HepG2 (cell line): ENCODE measurements around the gene LCORL. TPM values are rescaled to one million over a fixed set of nuclear protein-coding genes. Genes with fewer than 3 reads are reported as not detected.

Experiments
- ATAC-seq: fragments of 200-7000 bp; cut with Tn5 transposase; 3 replicates; pipeline ENCODE4 v1.9.1; 2020; ENCODE audit warnings: mild to moderate bottlenecking, moderate library complexity
- BruUV-seq: library from RNA; stranded (reverse); fragments of 400-500 nt; replicated peaks from 2 replicates; lab custom pipeline; 2021; lab: Mats Ljungman, UMichigan
- CTCF ChIA-PET: fragments of 300-600 bp; formaldehyde crosslinking; extraction: SDS; loops from one replicate; lab custom pipeline; 2021; ENCODE audit warnings: low total read pairs, inconsistent platforms, low intra/inter-chr PET ratio; lab: Yijun Ruan, JAX
- POLR2A ChIA-PET: fragments of 350-600 bp; sonication (Branson Sonifier 250); formaldehyde crosslinking; loops from one replicate; lab custom pipeline; 2020; ENCODE audit warnings: antibody characterized with exemption, inconsistent platforms; lab: Yijun Ruan, JAX
- DNase-seq: peaks from one replicate; pipeline ENCODE4 v3.0.0-alpha.2; 2015; ENCODE audit warnings: low spot score
- FAIRE-seq: peaks from 3 replicates; lab custom pipeline; 2011; peaks lifted over from hg19 to GRCh38; lab: Jason Lieb, UNC
- H2AFZ ChIP-seq: one replicate; pipeline ENCODE4 v1.6.1; 2011; ENCODE audit warnings: low read length, inconsistent platforms
- H3K27ac ChIP-seq: fragments of 300-600 bp; 3 replicates; pipeline ENCODE4 v1.8.0; 2011; ENCODE audit warnings: mixed run types, mild to moderate bottlenecking, mixed read lengths, low read length, inconsistent platforms; ENCODE audit not compliant: insufficient read depth; ENCODE audit errors: extremely low read length
- H3K27me3 ChIP-seq, 2 experiments: fragments of 200-600 bp in 1 of 2; 2 replicates in 1 of 2; 3 replicates in 1 of 2; pipeline versions ENCODE4 v1.6.0 to v1.8.0; 2011; ENCODE audit warnings: low read length in 2 of 2, mild to moderate bottlenecking in 2 of 2, moderate library complexity in 2 of 2, inconsistent platforms in 1 of 2; ENCODE audit not compliant: insufficient read depth in 2 of 2, control insufficient read depth in 1 of 2
- H3K36me3 ChIP-seq, 2 experiments: fragments of 200-600 bp in 1 of 2; replicated peaks in 1 of 2; 2 replicates in 1 of 2; 3 replicates in 1 of 2; pipeline versions ENCODE4 v1.5.1 to v1.8.0; 2011; ENCODE audit warnings: low read length in 2 of 2, inconsistent platforms in 1 of 2; ENCODE audit not compliant: insufficient read depth in 2 of 2, control insufficient read depth in 1 of 2
- H3K4me1 ChIP-seq: 2 replicates; pipeline ENCODE4 v1.5.1; 2012; ENCODE audit warnings: low read length, inconsistent platforms; ENCODE audit not compliant: insufficient read depth
- H3K4me2 ChIP-seq: 2 replicates; pipeline ENCODE4 v1.6.0; 2011; ENCODE audit warnings: low read depth, low read length, inconsistent platforms
- H3K4me3 ChIP-seq, 3 experiments: fragments of 200-600 bp in 1 of 3; sonication (generic), shearing (Covaris generic) in 1 of 3; replicated peaks in 1 of 3; 2 replicates each; pipeline ENCODE4 v1.5.1; 2011 to 2016; ENCODE audit warnings: low read length in 3 of 3, inconsistent platforms in 2 of 3, low read depth in 2 of 3, mild to moderate bottlenecking in 2 of 3, control low read depth in 1 of 3, mixed read lengths in 1 of 3; ENCODE audit not compliant: insufficient read depth in 1 of 3
- H3K79me2 ChIP-seq: one replicate; pipeline ENCODE4 v1.6.1; 2011; ENCODE audit warnings: low read length, inconsistent platforms; ENCODE audit not compliant: insufficient read depth
- H3K9ac ChIP-seq: 2 replicates; pipeline ENCODE4 v1.6.0; 2011; ENCODE audit warnings: mild to moderate bottlenecking, low read depth, low read length, inconsistent platforms; ENCODE audit not compliant: insufficient read depth
- H3K9me3 ChIP-seq: 2 replicates; pipeline ENCODE4 v1.5.1; 2012; ENCODE audit warnings: mild to moderate bottlenecking, low read length
- H4K20me1 ChIP-seq: 2 replicates; pipeline ENCODE4 v1.6.0; 2011; ENCODE audit warnings: inconsistent platforms, mild to moderate bottlenecking, low read length, moderate library complexity; ENCODE audit not compliant: insufficient read depth
- HNRNPUL1 ChIP-seq: fragments of 200-400 bp; formaldehyde crosslinking; IDR thresholded peaks from 2 replicates; pipeline ENCODE4 v1.6.1; 2017; ENCODE audit warnings: low read depth, mild to moderate bottlenecking, low read length, moderate library complexity
- MIER3 ChIP-seq: IDR thresholded peaks from 2 replicates; pipeline ENCODE4 v1.6.1; 2016; ENCODE audit warnings: missing compliant biosample characterization, borderline replicate concordance
- MTA1 ChIP-seq: sonication (generic); formaldehyde crosslinking; IDR thresholded peaks from 2 replicates; pipeline ENCODE4 v1.4.0; 2020; ENCODE audit warnings: missing genetic modification reagents, mild to moderate bottlenecking, borderline replicate concordance
- SNAI1 ChIP-seq: sonication (generic); formaldehyde crosslinking; IDR thresholded peaks from 2 replicates; pipeline ENCODE4 v1.5.0; 2020; ENCODE audit warnings: mild to moderate bottlenecking, missing genetic modification reagents, borderline replicate concordance
- TGIF2 ChIP-seq: IDR thresholded peaks from 2 replicates; pipeline ENCODE4 v1.6.1; 2016; ENCODE audit warnings: control low read depth, missing compliant biosample characterization
- ZNF20 ChIP-seq: sonication (generic); formaldehyde crosslinking; IDR thresholded peaks from 2 replicates; pipeline ENCODE4 v1.4.0; 2020; ENCODE audit warnings: mild to moderate bottlenecking, moderate library complexity, missing genetic modification reagents
- ZNF225 ChIP-seq: sonication (generic); formaldehyde crosslinking; IDR thresholded peaks from 2 replicates; pipeline ENCODE4 v1.4.0; 2020; ENCODE audit warnings: mild to moderate bottlenecking, missing genetic modification reagents
- ZNF543 ChIP-seq: sonication (generic); formaldehyde crosslinking; IDR thresholded peaks from 2 replicates; pipeline ENCODE4 v1.4.0; 2020; ENCODE audit warnings: mild to moderate bottlenecking, missing genetic modification reagents
- WGBS: methylation state at CpG from one replicate; pipeline ENCODE4 v1.1.6; 2017; ENCODE audit warnings: low lambda C conversion rate; 5-methylcytosine and 5-hydroxymethylcytosine counted together
- in situ Hi-C: cut with HindIII; loops from 2 replicates; pipeline ENCODE4 v1.10.0; 2017; ENCODE audit warnings: low pct_unique_long_range_greater_than_20kb; ENCODE audit not compliant: extremely low pct_ligation_motif_present
- intact Hi-C: fragments of 100-400 bp; cut with micrococcal nuclease; formaldehyde crosslinking; loops from one replicate; pipeline ENCODE4 v1.10.0; 2022; ENCODE audit not compliant: unreplicated experiment
- polyA plus RNA-seq, 8 experiments: library from polyadenylated mRNA; depleted of rRNA in 3 of 8; stranded (reverse) in 7 of 8; unstranded in 1 of 8; fragments of >200 nt; fragmentation: Illumina TruSeq in 4 of 8; extraction: Trizol in 4 of 8; gene quantifications; 2 replicates each; pipeline versions ENCODE4 v1.2.1 to v1.2.3, GENCODE V29; 2011 to 2016; ENCODE audit warnings: low read depth in 4 of 8, missing spikeins in 1 of 8, mixed read lengths in 1 of 8; ENCODE audit not compliant: insufficient read depth in 1 of 8
- total RNA-seq, 5 experiments: library from RNA; depleted of rRNA; stranded (reverse); fragments of >200 nt; fragmentation: Illumina TruSeq; extraction: Trizol; gene quantifications; 2 replicates each; pipeline ENCODE4 v1.2.3, GENCODE V29; 2016; ENCODE audit warnings: low read depth in 1 of 5
- TF ChIP-seq, protein P1 (sequence below): IDR thresholded peaks from 2 replicates; pipeline ENCODE4 v1.6.1; 2018; ENCODE audit warnings: missing genetic modification reagents, mild to moderate bottlenecking, missing compliant biosample characterization

Gene LCORL
- total and polyA plus RNA-seq, 2 of the 13 experiments (the other 11 are each of a cell fraction or from before 2014, with no cell fraction given), result 5.3 to 14.5 TPM

DNA sequence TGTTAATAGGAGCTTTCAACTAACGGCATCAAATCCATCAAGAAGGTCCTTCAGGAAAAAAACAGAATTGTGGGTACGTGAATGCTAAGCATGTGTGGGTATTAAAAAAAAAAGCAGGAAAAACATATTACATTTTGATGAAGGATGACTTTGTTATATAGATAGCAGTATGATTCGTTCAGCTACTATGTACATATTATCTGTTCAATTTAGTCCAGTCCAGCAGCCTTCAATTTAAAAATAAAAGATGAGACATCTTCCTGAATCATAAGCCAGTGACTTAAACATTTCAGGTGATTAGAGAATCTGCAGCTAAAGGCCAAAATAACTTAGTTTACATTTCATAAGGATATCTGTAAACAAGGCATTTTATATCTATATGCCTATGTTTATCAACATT lies 63.4 kb downstream of the LCORL start (continued):
- TF ChIP-seq HNRNPUL1, result no peak
- no peak for TF ChIP-seq MIER3 (CRISPR knock-in tag)
- no peak for TF ChIP-seq TGIF2 (CRISPR knock-in tag)
- TF ChIP-seq, protein P1, sequence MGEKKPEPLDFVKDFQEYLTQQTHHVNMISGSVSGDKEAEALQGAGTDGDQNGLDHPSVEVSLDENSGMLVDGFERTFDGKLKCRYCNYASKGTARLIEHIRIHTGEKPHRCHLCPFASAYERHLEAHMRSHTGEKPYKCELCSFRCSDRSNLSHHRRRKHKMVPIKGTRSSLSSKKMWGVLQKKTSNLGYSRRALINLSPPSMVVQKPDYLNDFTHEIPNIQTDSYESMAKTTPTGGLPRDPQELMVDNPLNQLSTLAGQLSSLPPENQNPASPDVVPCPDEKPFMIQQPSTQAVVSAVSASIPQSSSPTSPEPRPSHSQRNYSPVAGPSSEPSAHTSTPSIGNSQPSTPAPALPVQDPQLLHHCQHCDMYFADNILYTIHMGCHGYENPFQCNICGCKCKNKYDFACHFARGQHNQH (CRISPR knock-in tag), result no peak
- no peak for TF ChIP-seq ZNF543 (CRISPR knock-in tag)
- TF ChIP-seq SNAI1, result no peak
- no peak for TF ChIP-seq MTA1 (CRISPR knock-in tag)
- TF ChIP-seq ZNF225 (CRISPR knock-in tag), result no peak

DNA sequence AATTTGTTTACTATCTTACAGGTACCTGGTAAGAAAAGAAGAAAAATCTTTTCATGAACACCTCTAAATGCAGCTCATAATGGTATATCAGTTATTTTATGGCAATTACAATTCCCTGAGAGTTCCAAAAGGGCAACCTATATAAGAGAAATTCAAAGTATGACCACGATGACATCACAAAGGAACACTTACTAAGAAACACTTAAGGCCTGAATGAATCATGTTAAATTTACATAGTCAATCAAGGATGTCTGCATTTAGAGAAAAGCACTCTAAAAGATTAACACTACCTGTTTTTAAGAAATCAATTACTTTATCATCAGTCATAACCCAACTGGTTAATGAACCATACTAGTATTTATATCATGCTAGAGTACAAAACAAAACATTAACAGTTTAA lies 63.9 kb downstream of the LCORL start:
- WGBS, result 97% methylated on average over 1 of the region's 1 CpG
- Histone ChIP-seq H3K36me3 (peaks cover 2 to 15% of the 10 kb centered on the region in 2 experiments; a peak in 3 of 5 replicates), H3K9ac (no peak overlapping the region), H3K4me2 (no peak overlapping the region), H3K27me3 (no peaks in the 10 kb centered on the region), H4K20me1 (no peaks in the 10 kb centered on the region), H2AFZ (no peak overlapping the region), H3K79me2 (no peaks in the 10 kb centered on the region), H3K9me3 (no peaks in the 10 kb centered on the region), H3K4me1 (no peaks in the 10 kb centered on the region), H3K4me3 (no peak overlapping the region), H3K27ac (no peak overlapping the region)
- BruUV-seq, result no TSS peak
- ATAC-seq (no peak), DNase-seq (no peak), FAIRE-seq (no peak)
- CTCF ChIA-PET, result no interaction called here
- in situ Hi-C loops, result no loop called here
- TF ChIP-seq ZNF20 (CRISPR knock-in tag), result no peak
- POLR2A ChIA-PET, result no interaction called here
- intact Hi-C loops, result no loop called here
